Spleen (tissue), 11 donors: ENCODE data around the gene CCDC43. TPM values are rescaled to one million over a fixed set of nuclear protein-coding genes. Genes with fewer than 3 reads are reported as not detected.

Experiments
- DNase-seq: peaks from one replicate; pipeline ENCODE4 v3.0.0-alpha.2; 2020
- H3K27ac ChIP-seq, 8 donors: fragments of 200-600 bp; sonication (generic) in 7 of 8; 1 replicate in 4 of 8; 2 replicates in 4 of 8; pipeline versions ENCODE4 v1.5.0 to v1.8.0; 2016 to 2021; ENCODE audit warnings: inconsistent platforms in 4 of 8, mild to moderate bottlenecking in 4 of 8, moderate library complexity in 1 of 8
- H3K27me3 ChIP-seq, 7 donors: fragments of 200-600 bp; sonication (generic) in 6 of 7; replicated peaks in 1 of 7; 1 replicate in 4 of 7; 2 replicates in 3 of 7; pipeline versions ENCODE4 v1.5.0 to v1.8.0; 2016 to 2021; ENCODE audit warnings: inconsistent platforms in 3 of 7, mild to moderate bottlenecking in 1 of 7
- H3K36me3 ChIP-seq, 6 donors: fragments of 200-600 bp; sonication (generic) in 5 of 6; 1 replicate in 4 of 6; 2 replicates in 2 of 6; pipeline versions ENCODE4 v1.5.0 to v1.8.0; 2016 to 2021; ENCODE audit warnings: inconsistent platforms in 2 of 6
- H3K4me1 ChIP-seq, 6 donors: fragments of 200-600 bp; sonication (generic) in 5 of 6; 1 replicate in 3 of 6; 2 replicates in 3 of 6; pipeline versions ENCODE4 v1.5.0 to v1.8.0; 2016 to 2021; ENCODE audit warnings: inconsistent platforms in 3 of 6
- H3K4me3 ChIP-seq, 8 donors: fragments of 200-600 bp; sonication (generic) in 7 of 8; 1 replicate in 4 of 8; 2 replicates in 4 of 8; pipeline versions ENCODE4 v1.5.0 to v1.8.0; 2016 to 2021; ENCODE audit warnings: inconsistent platforms in 4 of 8, mild to moderate bottlenecking in 4 of 8, moderate library complexity in 2 of 8
- H3K9me3 ChIP-seq, 8 donors: fragments of 200-600 bp; sonication (generic) in 7 of 8; 1 replicate in 4 of 8; 2 replicates in 4 of 8; pipeline versions ENCODE4 v1.5.0 to v1.8.0; 2016 to 2021; ENCODE audit warnings: inconsistent platforms in 4 of 8
- POLR2A ChIP-seq, 3 donors: fragments of 450-650 bp; IDR thresholded peaks; one replicate each; pipeline ENCODE4 v1.5.1; 2017; ENCODE audit warnings: antibody characterized with exemption in 3 of 3, mild to moderate bottlenecking in 1 of 3
- POLR2AphosphoS5 ChIP-seq, 3 donors: sonication (generic); formaldehyde crosslinking; IDR thresholded peaks; one replicate each; pipeline ENCODE4 v1.5.1; 2017; ENCODE audit warnings: antibody characterized with exemption in 3 of 3
- WGBS, 5 donors: extraction: QIAGEN DNeasy Blood & Tissue Kit in 3 of 5; methylation state at CpG; one replicate each; pipeline versions ENCODE4 v1.1.5 to v1.1.7; 2013 to 2018; 5-methylcytosine and 5-hydroxymethylcytosine counted together
- intact Hi-C: fragments of 100-400 bp; cut with DNase I; formaldehyde crosslinking; loops from one replicate; pipeline ENCODE4 v1.15.0; 2023; ENCODE audit warnings: low total_unique reads
- polyA plus RNA-seq, 3 donors: library from polyadenylated mRNA; stranded (reverse); fragments of 200-250 nt; gene quantifications; one replicate each; pipeline ENCODE4 v1.2.1, GENCODE V29; 2013
- total RNA-seq, 7 donors: library from RNA; depleted of rRNA in 3 of 7; stranded (reverse); fragments of >200 nt in 3 of 7; fragmentation: NEBNext Ultra II Directional in 4 of 7; extraction: Animal tissue kit (Norgen Biotek cat#: 25700) in 4 of 7; gene quantifications; one replicate each; pipeline versions ENCODE4 v1.1.0 to v1.2.1, GENCODE V29; 2016 to 2021
- TF ChIP-seq, protein P1 (sequence below), 11 experiments: fragments of 200-600 bp in 7 of 11; fragments of 450-650 bp in 4 of 11; sonication (generic) in 4 of 11; IDR thresholded peaks in 8 of 11; conservative IDR thresholded peaks in 3 of 11; 1 replicate in 7 of 11; 2 replicates in 4 of 11; pipeline versions ENCODE4 v1.4.0 to v1.8.0; 2016 to 2021; ENCODE audit warnings: antibody characterized with exemption in 11 of 11, inconsistent platforms in 4 of 11, mild to moderate bottlenecking in 1 of 11
- donor health status: healthy with polysubstance abuse.
- donor health status: DM: no; HTN: no; CAD: no; lungs with moderate emphysema.
- donor health status: DM: no; HTN: no; CAD: no.
- donor health status: Bipolar disorder and iron deficiency.
- donor health status: healthy.
- donor health status: DM: no; HTN: no; CAD: no.
- donor health status: DM: yes; HTN: yes; CAD: no.

Gene CCDC43
- total and polyA plus RNA-seq, 10 donors = 9.7 to 19.9 (median 17.0) TPM

DNA sequence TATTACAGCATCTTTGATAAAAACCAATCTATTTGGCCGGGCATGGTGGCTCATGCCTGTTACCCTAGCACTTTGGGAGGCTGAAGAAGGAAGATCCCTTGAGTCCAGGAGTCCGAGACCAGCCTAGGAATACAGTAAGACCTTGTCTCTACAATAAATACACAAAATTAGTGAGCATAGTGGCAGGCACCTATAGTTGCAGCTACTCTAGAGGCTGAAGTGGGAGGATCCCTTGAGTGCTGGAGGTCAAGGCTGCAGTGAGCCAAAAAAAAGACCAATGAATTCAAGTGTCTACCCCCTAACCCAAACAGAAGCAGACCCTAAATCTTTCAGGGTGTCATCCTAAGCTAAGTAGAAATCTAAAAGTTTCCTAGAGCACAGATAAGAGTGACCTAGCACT, 40.6 kb downstream of the CCDC43 start:
- no peak overlapping the region for H3K27ac ChIP-seq
- H3K4me1 ChIP-seq = no peaks in the 10 kb centered on the region
- H3K9me3 ChIP-seq = peaks cover 0 to 4% (median 0%) of the 10 kb centered on the region in 8 donors
- no peaks in the 10 kb centered on the region for H3K36me3 ChIP-seq
- WGBS, 5 donors = 68 to 85% (median 72%) methylated on average over 2 of the region's 2 CpGs
- no peak overlapping the region for H3K4me3 ChIP-seq
- TF ChIP-seq, protein P1, sequence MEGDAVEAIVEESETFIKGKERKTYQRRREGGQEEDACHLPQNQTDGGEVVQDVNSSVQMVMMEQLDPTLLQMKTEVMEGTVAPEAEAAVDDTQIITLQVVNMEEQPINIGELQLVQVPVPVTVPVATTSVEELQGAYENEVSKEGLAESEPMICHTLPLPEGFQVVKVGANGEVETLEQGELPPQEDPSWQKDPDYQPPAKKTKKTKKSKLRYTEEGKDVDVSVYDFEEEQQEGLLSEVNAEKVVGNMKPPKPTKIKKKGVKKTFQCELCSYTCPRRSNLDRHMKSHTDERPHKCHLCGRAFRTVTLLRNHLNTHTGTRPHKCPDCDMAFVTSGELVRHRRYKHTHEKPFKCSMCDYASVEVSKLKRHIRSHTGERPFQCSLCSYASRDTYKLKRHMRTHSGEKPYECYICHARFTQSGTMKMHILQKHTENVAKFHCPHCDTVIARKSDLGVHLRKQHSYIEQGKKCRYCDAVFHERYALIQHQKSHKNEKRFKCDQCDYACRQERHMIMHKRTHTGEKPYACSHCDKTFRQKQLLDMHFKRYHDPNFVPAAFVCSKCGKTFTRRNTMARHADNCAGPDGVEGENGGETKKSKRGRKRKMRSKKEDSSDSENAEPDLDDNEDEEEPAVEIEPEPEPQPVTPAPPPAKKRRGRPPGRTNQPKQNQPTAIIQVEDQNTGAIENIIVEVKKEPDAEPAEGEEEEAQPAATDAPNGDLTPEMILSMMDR (IDR thresholded peaks at IDR 0.05 in 8 of 11, conservative IDR thresholded peaks at IDR 0.05 in 3 of 11) = no peak
- TF ChIP-seq POLR2A (IDR thresholded peaks at IDR 0.05) = no peak
- intact Hi-C loops = no loop called here
- H3K27me3 ChIP-seq = peaks cover 0 to 45% (median 0%) of the 10 kb centered on the region in 7 donors
- no peak for DNase-seq

DNA sequence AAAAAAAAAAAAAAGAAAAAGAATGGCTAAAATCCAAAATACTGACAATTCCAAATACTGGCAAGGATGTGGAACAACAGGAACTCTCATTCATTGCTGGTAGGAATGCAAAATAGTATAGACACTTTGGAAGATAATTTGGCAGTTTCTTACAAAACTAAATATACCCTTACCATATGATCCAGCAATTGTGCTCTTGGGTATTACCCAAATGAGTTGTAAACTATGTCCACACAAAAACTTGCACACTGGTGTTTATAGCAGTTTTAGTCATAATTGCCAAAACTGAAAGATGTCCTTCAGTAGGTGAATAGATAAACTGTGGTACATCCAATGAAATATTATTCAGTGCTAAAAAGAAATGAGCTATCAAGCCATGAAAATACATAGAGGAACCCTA, 41.8 kb downstream of the CCDC43 start:
- H3K27ac ChIP-seq = no peak overlapping the region
- H3K9me3 ChIP-seq = no peaks in the 10 kb centered on the region
- no peaks in the 10 kb centered on the region for H3K36me3 ChIP-seq
- H3K4me1 ChIP-seq = no peaks in the 10 kb centered on the region
- intact Hi-C loops = no loop called here
- DNase-seq = no peak
- TF ChIP-seq POLR2AphosphoS5 (IDR thresholded peaks at IDR 0.05) (no peak), POLR2A (IDR thresholded peaks at IDR 0.05) (no peak)
- TF ChIP-seq, protein P1 (IDR thresholded peaks at IDR 0.05 in 8 of 11, conservative IDR thresholded peaks at IDR 0.05 in 3 of 11) = no peak
- no peak overlapping the region for H3K4me3 ChIP-seq
- H3K27me3 ChIP-seq = peaks cover 0 to 35% (median 0%) of the 10 kb centered on the region in 7 donors

GRCh38 chr17:44646280-44646679, 43.3 kb downstream of the CCDC43 start:
- no peak for DNase-seq
- 81 to 94% (median 90%) methylated on average over 4 of the region's 4 CpGs for WGBS, 5 donors
- Histone ChIP-seq H3K9me3 (no peaks in the 10 kb centered on the region), H3K4me3 (no peak overlapping the region), H3K4me1 (no peaks in the 10 kb centered on the region), H3K36me3 (no peaks in the 10 kb centered on the region), H3K27ac (no peak overlapping the region), H3K27me3 (peaks cover 0 to 32% (median 0%) of the 10 kb centered on the region in 7 donors)
- TF ChIP-seq POLR2A (IDR thresholded peaks at IDR 0.05) (no peak), POLR2AphosphoS5 (IDR thresholded peaks at IDR 0.05) (no peak)
- TF ChIP-seq, protein P1 (IDR thresholded peaks at IDR 0.05 in 8 of 11, conservative IDR thresholded peaks at IDR 0.05 in 3 of 11) = no peak
- intact Hi-C loops = no loop called here

DNA sequence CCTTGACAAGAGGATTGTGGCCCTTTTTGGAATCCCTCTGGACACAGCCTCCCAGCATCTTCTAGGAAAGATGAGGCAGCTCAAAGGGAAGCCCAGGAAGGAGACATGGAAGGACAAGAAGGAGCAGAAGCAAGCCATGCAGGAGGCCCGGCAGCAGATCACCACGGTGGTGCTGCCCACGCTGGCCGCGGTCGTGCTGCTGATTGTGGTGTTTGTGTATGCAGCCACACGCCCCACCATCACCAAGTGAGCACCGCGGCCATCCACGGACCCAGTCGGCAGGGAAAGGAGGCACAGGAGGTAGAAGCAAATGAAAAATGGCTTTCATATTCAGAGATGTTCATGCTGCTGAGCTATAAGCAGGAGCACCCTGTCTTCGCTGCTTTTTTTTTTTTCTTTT, 44.2 kb downstream of the CCDC43 start:
- no peak for DNase-seq
- H3K4me3 ChIP-seq = no peak overlapping the region
- peaks cover 0 to 26% (median 0%) of the 10 kb centered on the region in 7 donors for H3K27me3 ChIP-seq
- no peaks in the 10 kb centered on the region for H3K36me3 ChIP-seq
- no peaks in the 10 kb centered on the region for H3K9me3 ChIP-seq
- 83 to 94% (median 91%) methylated on average over 12 of the region's 12 CpGs for WGBS, 5 donors
- intact Hi-C loops = no loop called here
- TF ChIP-seq POLR2A (IDR thresholded peaks at IDR 0.05) = no peak
- TF ChIP-seq, protein P1 (IDR thresholded peaks at IDR 0.05 in 8 of 11, conservative IDR thresholded peaks at IDR 0.05 in 3 of 11) = no peak
- TF ChIP-seq POLR2AphosphoS5 (IDR thresholded peaks at IDR 0.05) = no peak
- H3K27ac ChIP-seq = no peak overlapping the region
- no peaks in the 10 kb centered on the region for H3K4me1 ChIP-seq
